Astrocyte (in vitro differentiated cells and primary cell): ENCODE data around the gene PSMD9. TPM values are rescaled to one million over a fixed set of nuclear protein-coding genes. Genes with fewer than 3 reads are reported as not detected.
"Not testable (repeated sequence)": the region's sequence is repeated elsewhere in the genome, so short reads cannot be mapped to it uniquely, and the experiment has no call there.

Experiments used
- DNase-seq: peaks from one replicate; pipeline ENCODE4 v3.0.0-alpha.2; 2010; ENCODE audit warnings: low read depth
- FAIRE-seq: peaks from 2 replicates; lab custom pipeline; 2011; peaks lifted over from hg19 to GRCh38; lab: Jason Lieb, UNC
- H2AFZ ChIP-seq: 2 replicates; pipeline ENCODE4 v1.6.0; 2012; ENCODE audit warnings: low read depth, low read length, inconsistent platforms
- H3K27ac ChIP-seq: 2 replicates; pipeline ENCODE4 v1.5.1; 2011; ENCODE audit warnings: low read depth, low read length, inconsistent platforms
- H3K27me3 ChIP-seq: 2 replicates; pipeline ENCODE4 v1.6.0; 2011; ENCODE audit warnings: low read length, inconsistent platforms; ENCODE audit not compliant: insufficient read depth
- H3K36me3 ChIP-seq: 2 replicates; pipeline ENCODE4 v1.5.1; 2011; ENCODE audit warnings: low read length, inconsistent platforms; ENCODE audit not compliant: insufficient read depth
- H3K4me1 ChIP-seq: 2 replicates; pipeline ENCODE4 v1.5.1; 2011; ENCODE audit warnings: low read length, inconsistent platforms; ENCODE audit not compliant: insufficient read depth
- H3K4me2 ChIP-seq: 2 replicates; pipeline ENCODE4 v1.6.0; 2012; ENCODE audit warnings: low read length, inconsistent platforms
- H3K4me3 ChIP-seq: 2 replicates; pipeline ENCODE4 v1.5.1; 2011; ENCODE audit warnings: low read depth, mild to moderate bottlenecking, low read length, inconsistent platforms; ENCODE audit not compliant: insufficient read depth
- H3K79me2 ChIP-seq: 2 replicates; pipeline ENCODE4 v1.6.0; 2012; ENCODE audit warnings: mild to moderate bottlenecking, low read length, inconsistent platforms; ENCODE audit not compliant: insufficient read depth
- H3K9ac ChIP-seq: 2 replicates; pipeline ENCODE4 v1.6.0; 2012; ENCODE audit warnings: mild to moderate bottlenecking, low read length, inconsistent platforms
- H3K9me3 ChIP-seq: 2 replicates; pipeline ENCODE4 v1.5.1; 2012; ENCODE audit warnings: low read depth, mild to moderate bottlenecking, low read length, inconsistent platforms; ENCODE audit not compliant: insufficient read depth
- H4K20me1 ChIP-seq: 2 replicates; pipeline ENCODE4 v1.6.0; 2012; ENCODE audit warnings: low read length, inconsistent platforms; ENCODE audit not compliant: insufficient read depth
- H3K27ac Mint-ChIP-seq: one replicate; pipeline ENCODE4 v1.8.0; 2021; ENCODE audit warnings: mild to moderate bottlenecking, mixed read lengths; ENCODE audit not compliant: unreplicated experiment
- H3K27me3 Mint-ChIP-seq: one replicate; pipeline ENCODE4 v1.8.0; 2021; ENCODE audit warnings: low read depth, mixed read lengths; ENCODE audit not compliant: unreplicated experiment
- H3K36me3 Mint-ChIP-seq: one replicate; pipeline ENCODE4 v1.8.0; 2021; ENCODE audit warnings: low read depth, mixed read lengths; ENCODE audit not compliant: unreplicated experiment
- H3K4me1 Mint-ChIP-seq: one replicate; pipeline ENCODE4 v1.8.0; 2021; ENCODE audit warnings: low read depth, mixed read lengths; ENCODE audit not compliant: unreplicated experiment
- H3K4me3 Mint-ChIP-seq: one replicate; pipeline ENCODE4 v1.8.0; 2021; ENCODE audit warnings: mild to moderate bottlenecking, moderate library complexity, mixed read lengths; ENCODE audit not compliant: unreplicated experiment
- H3K9me3 Mint-ChIP-seq: one replicate; pipeline ENCODE4 v1.8.0; 2021; ENCODE audit warnings: mild to moderate bottlenecking, mixed read lengths; ENCODE audit not compliant: unreplicated experiment
- CTCF ChIP-seq: IDR thresholded peaks from 2 replicates; pipeline ENCODE4 v1.5.1; 2011; ENCODE audit warnings: low read depth, mild to moderate bottlenecking, inconsistent platforms, low read length, moderate library complexity; ENCODE audit not compliant: insufficient read depth
- EZH2 ChIP-seq: IDR thresholded peaks from 2 replicates; pipeline ENCODE4 v1.6.1; 2012; ENCODE audit warnings: mild to moderate bottlenecking, low read length, inconsistent platforms; ENCODE audit not compliant: insufficient read depth
- total RNA-seq: library from RNA; stranded (reverse); gene quantifications from 2 replicates; pipeline ENCODE4 v1.2.1, GENCODE V29; 2021

Gene PSMD9
- total RNA-seq, 1 donor from 2014 or later = 63.4 TPM

- Histone ChIP-seq H3K9me3 (no peaks in the 10 kb centered on the region), H4K20me1 (no peaks in the 10 kb centered on the region), H3K79me2 (no peaks in the 10 kb centered on the region), H3K9ac (no peak overlapping the region), H3K27me3 (no peaks in the 10 kb centered on the region), H3K4me2 (no peak overlapping the region), H3K4me1 (no peaks in the 10 kb centered on the region), H2AFZ (no peak overlapping the region), H3K4me3 (no peak overlapping the region), H3K27ac (no peak overlapping the region), H3K36me3 (no peaks in the 10 kb centered on the region)
- H3K27me3 Mint-ChIP-seq = peaks cover 2% of the 10 kb centered on the region
- FAIRE-seq (no peak), DNase-seq (no peak)
- no peaks in the 10 kb centered on the region for H3K36me3 Mint-ChIP-seq
- no peak overlapping the region for H3K4me3 Mint-ChIP-seq
- no peaks in the 10 kb centered on the region for H3K4me1 Mint-ChIP-seq
- no peak for TF ChIP-seq CTCF
- TF ChIP-seq EZH2 = no peak
- H3K9me3 Mint-ChIP-seq = no peaks in the 10 kb centered on the region
- no peak overlapping the region for H3K27ac Mint-ChIP-seq
These were observed 42.9 kb upstream of the PSMD9 start for GRCh38 chr12:121845701-121846100.

GRCh38 chr12:121849211-121849610, 39.4 kb upstream of the PSMD9 start:
- Histone ChIP-seq H2AFZ (no peak overlapping the region), H4K20me1 (no peaks in the 10 kb centered on the region), H3K36me3 (no peaks in the 10 kb centered on the region), H3K4me3 (no peak overlapping the region), H3K27ac (no peak overlapping the region), H3K27me3 (no peaks in the 10 kb centered on the region), H3K4me2 (no peak overlapping the region), H3K79me2 (no peaks in the 10 kb centered on the region), H3K9me3 (no peaks in the 10 kb centered on the region), H3K9ac (no peak overlapping the region), H3K4me1 (no peaks in the 10 kb centered on the region)
- H3K4me3 Mint-ChIP-seq = no peak overlapping the region
- H3K27me3 Mint-ChIP-seq = peaks cover 3% of the 10 kb centered on the region
- H3K4me1 Mint-ChIP-seq = no peaks in the 10 kb centered on the region
- DNase-seq = no peak
- FAIRE-seq = no peak
- H3K27ac Mint-ChIP-seq = no peak overlapping the region
- H3K9me3 Mint-ChIP-seq = no peaks in the 10 kb centered on the region
- no peak for TF ChIP-seq EZH2
- no peak for TF ChIP-seq CTCF
- H3K36me3 Mint-ChIP-seq = no peaks in the 10 kb centered on the region

GRCh38 chr12:121849665-121850064, 38.9 kb upstream of the PSMD9 start:
- Histone ChIP-seq H3K4me1 (no peaks in the 10 kb centered on the region), H3K4me3 (no peak overlapping the region), H3K9ac (no peak overlapping the region), H3K27ac (no peak overlapping the region), H4K20me1 (no peaks in the 10 kb centered on the region), H2AFZ (no peak overlapping the region), H3K27me3 (no peaks in the 10 kb centered on the region), H3K36me3 (no peaks in the 10 kb centered on the region), H3K79me2 (no peaks in the 10 kb centered on the region), H3K4me2 (no peak overlapping the region), H3K9me3 (no peaks in the 10 kb centered on the region)
- FAIRE-seq = no peak
- TF ChIP-seq EZH2 (no peak), CTCF (no peak)
- no peak for DNase-seq
- H3K9me3 Mint-ChIP-seq = no peaks in the 10 kb centered on the region
- no peaks in the 10 kb centered on the region for H3K36me3 Mint-ChIP-seq
- H3K27me3 Mint-ChIP-seq = peaks cover 5% of the 10 kb centered on the region
- no peak overlapping the region for H3K27ac Mint-ChIP-seq
- no peak overlapping the region for H3K4me3 Mint-ChIP-seq
- H3K4me1 Mint-ChIP-seq = no peaks in the 10 kb centered on the region

GRCh38 chr12:121852392-121852791, 36.2 kb upstream of the PSMD9 start:
- FAIRE-seq, H3K4me2 ChIP-seq, H3K9ac ChIP-seq, H3K27ac ChIP-seq, H3K27ac Mint-ChIP-seq, H3K4me3 Mint-ChIP-seq, H3K27me3 ChIP-seq, H3K36me3 Mint-ChIP-seq, H2AFZ ChIP-seq, H3K4me1 Mint-ChIP-seq, H3K4me3 ChIP-seq, H3K9me3 ChIP-seq, H4K20me1 ChIP-seq, DNase-seq, H3K79me2 ChIP-seq, H3K9me3 Mint-ChIP-seq, H3K4me1 ChIP-seq, H3K36me3 ChIP-seq: not testable (repeated sequence)
- peaks cover 12% of the 10 kb centered on the region for H3K27me3 Mint-ChIP-seq
